Neutrophil (primary cell): ENCODE data around the gene USP46.

Source experiments
- H3K27ac ChIP-seq: fragments of 200-600 bp; sonication (generic); 2 replicates; pipeline ENCODE4 v1.5.1; 2016; ENCODE audit warnings: mild to moderate bottlenecking, moderate library complexity
- H3K27me3 ChIP-seq: fragments of 200-600 bp; sonication (generic); 2 replicates; pipeline ENCODE4 v1.6.0; 2016; ENCODE audit warnings: mild to moderate bottlenecking
- H3K36me3 ChIP-seq: fragments of 200-600 bp; sonication (generic); 2 replicates; pipeline ENCODE4 v1.5.1; 2017
- H3K4me1 ChIP-seq, 2 experiments: fragments of 200-600 bp in 1 of 2; sonication (generic) in 1 of 2; 1 replicate in 1 of 2; 2 replicates in 1 of 2; pipeline versions ENCODE4 v1.5.1 to v1.6.1; 2013 to 2016; ENCODE audit warnings: low read depth in 1 of 2, low read length in 1 of 2, mild to moderate bottlenecking in 1 of 2, moderate library complexity in 1 of 2; ENCODE audit not compliant: control insufficient read depth in 1 of 2, insufficient read depth in 1 of 2
- H3K4me3 ChIP-seq, 2 experiments: fragments of 200-600 bp in 1 of 2; sonication (generic) in 1 of 2; 1 replicate in 1 of 2; 2 replicates in 1 of 2; pipeline ENCODE4 v1.5.1; 2013 to 2016; ENCODE audit warnings: low read depth in 1 of 2, low read length in 1 of 2, mild to moderate bottlenecking in 1 of 2, moderate library complexity in 1 of 2
- H3K9me3 ChIP-seq: fragments of 200-600 bp; sonication (generic); 2 replicates; pipeline ENCODE4 v1.5.1; 2016
- CTCF ChIP-seq: fragments of 200-600 bp; sonication (generic); IDR thresholded peaks from 2 replicates; pipeline ENCODE4 v1.5.1; 2016; ENCODE audit warnings: antibody characterized with exemption

USP46 gene

GRCh38 chr4:52646096-52646495 is 13.0 kb downstream of the USP46 start:
- Histone ChIP-seq H3K27ac (no peak overlapping the region), H3K4me1 (no peaks in the 10 kb centered on the region), H3K36me3 (no peaks in the 10 kb centered on the region), H3K4me3 (no peak overlapping the region), H3K9me3 (no peaks in the 10 kb centered on the region), H3K27me3 (no peaks in the 10 kb centered on the region)
- TF ChIP-seq CTCF, result no peak

- no peak overlapping the region for H3K27ac ChIP-seq
- H3K4me3 ChIP-seq, result no peak overlapping the region
- TF ChIP-seq CTCF, result no peak
- no peaks in the 10 kb centered on the region for H3K36me3 ChIP-seq
- no peaks in the 10 kb centered on the region for H3K9me3 ChIP-seq
- no peaks in the 10 kb centered on the region for H3K27me3 ChIP-seq
- H3K4me1 ChIP-seq, result no peaks in the 10 kb centered on the region
Observed at GRCh38 chr4:52645300-52645699, 13.8 kb downstream of the USP46 start.

GRCh38 chr4:52643785-52644244 is 15.3 kb downstream of the USP46 start:
- Histone ChIP-seq H3K4me1 (no peaks in the 10 kb centered on the region), H3K27ac (no peak overlapping the region), H3K36me3 (no peaks in the 10 kb centered on the region), H3K27me3 (no peaks in the 10 kb centered on the region), H3K4me3 (no peak overlapping the region), H3K9me3 (no peaks in the 10 kb centered on the region)
- TF ChIP-seq CTCF, result no peak

GRCh38 chr4:52643190-52643589 is 15.9 kb downstream of the USP46 start:
- TF ChIP-seq CTCF, result no peak
- no peaks in the 10 kb centered on the region for H3K27me3 ChIP-seq
- H3K4me3 ChIP-seq, result no peak overlapping the region
- H3K36me3 ChIP-seq, result no peaks in the 10 kb centered on the region
- H3K27ac ChIP-seq, result no peak overlapping the region
- no peaks in the 10 kb centered on the region for H3K9me3 ChIP-seq
- H3K4me1 ChIP-seq, result no peaks in the 10 kb centered on the region

GRCh38 chr4:52641854-52642563 is 17.1 kb downstream of the USP46 start:
- no peak for TF ChIP-seq CTCF
- H3K27me3 ChIP-seq, result no peaks in the 10 kb centered on the region
- no peak overlapping the region for H3K4me3 ChIP-seq
- H3K27ac ChIP-seq, result no peak overlapping the region
- no peaks in the 10 kb centered on the region for H3K4me1 ChIP-seq
- H3K9me3 ChIP-seq, result no peaks in the 10 kb centered on the region
- no peaks in the 10 kb centered on the region for H3K36me3 ChIP-seq
